GM21619 (cell line): ENCODE measurements around the gene NUPR2.
A peak's percentile ranks its signal among the peaks of the same experiment; 100 is the strongest.
"Not testable (repeated sequence)": the region's sequence is repeated elsewhere in the genome, so short reads cannot be mapped to it uniquely, and the experiment has no call there.

Experiments used
- ATAC-seq: cut with Tn5 transposase; IDR thresholded peaks from one replicate; pipeline ENCODE4 v1.9.1; 2021; ENCODE audit not compliant: unreplicated experiment

The NUPR2 gene

DNA sequence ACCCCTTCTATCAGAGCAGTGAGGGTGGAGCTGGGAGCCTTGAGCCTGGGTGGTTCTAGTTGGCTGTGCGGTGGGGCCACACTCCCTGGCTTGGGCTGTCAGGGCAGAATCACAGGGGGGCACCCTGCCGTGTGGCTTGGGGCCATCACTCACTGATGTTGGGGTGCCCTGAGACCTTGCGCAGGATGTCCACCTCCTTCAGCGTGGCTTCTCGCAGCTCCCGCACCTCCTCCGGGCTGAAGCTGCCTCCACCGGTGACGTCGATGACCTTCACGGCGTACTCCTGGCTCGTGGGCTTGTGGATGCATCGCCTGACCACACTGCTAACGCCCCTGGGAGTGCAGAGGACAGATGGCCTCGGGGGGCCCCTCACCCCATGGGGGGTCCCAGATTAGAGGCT, 28.8 kb downstream of the NUPR2 start:
- no peak for ATAC-seq

DNA sequence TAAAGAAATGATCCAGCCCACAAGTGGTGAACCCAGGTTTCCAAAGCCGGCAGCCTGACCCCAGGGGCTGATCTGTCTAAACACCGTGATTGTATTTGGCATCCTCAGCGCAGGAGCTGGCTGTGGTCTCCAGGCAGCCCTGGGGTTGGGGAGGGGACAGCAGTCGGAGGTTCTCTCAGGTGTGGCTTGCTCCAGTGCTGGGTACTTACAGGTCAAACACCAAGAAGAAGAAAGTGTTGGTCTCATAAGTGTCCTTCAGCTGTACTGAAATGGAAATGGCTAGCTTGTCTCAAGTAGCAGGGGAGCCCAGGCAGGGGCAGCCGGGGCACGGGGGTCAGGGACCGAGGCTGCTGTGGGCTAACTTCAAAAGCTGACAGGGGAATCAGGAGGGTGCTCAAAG, 29.5 kb downstream of the NUPR2 start:
- ATAC-seq = no peak

DNA sequence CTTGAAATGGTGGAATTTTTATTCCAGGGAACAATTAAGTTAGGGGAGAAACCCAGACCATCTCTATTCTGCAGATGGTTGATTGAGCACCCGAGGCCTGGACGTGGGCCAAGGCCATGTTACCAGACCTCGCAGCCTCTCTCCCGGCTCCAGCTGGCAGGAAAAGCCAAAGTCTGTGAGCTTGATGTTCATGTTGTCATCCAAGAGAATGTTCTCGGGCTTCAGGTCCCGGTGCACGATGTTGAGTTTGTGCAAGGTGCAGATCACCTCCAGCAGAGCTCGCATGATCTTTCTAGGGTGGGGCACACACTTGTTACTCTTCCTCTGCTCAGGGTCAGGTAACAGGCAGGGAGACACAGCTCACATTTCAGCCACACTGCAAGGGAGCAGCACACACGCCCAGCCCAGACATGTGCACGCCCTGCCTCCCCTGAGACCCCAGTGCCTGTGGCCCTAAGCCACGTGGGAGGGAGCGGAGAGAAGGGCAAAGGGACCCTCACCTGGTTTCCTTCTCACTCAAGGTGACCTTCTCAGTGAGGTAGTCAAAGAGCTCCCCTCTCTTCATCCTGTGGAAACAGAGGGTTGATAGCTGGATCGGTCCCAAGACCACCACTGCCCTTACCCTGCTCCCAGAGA, 32.9 kb downstream of the NUPR2 start:
- ATAC-seq = no peak

DNA sequence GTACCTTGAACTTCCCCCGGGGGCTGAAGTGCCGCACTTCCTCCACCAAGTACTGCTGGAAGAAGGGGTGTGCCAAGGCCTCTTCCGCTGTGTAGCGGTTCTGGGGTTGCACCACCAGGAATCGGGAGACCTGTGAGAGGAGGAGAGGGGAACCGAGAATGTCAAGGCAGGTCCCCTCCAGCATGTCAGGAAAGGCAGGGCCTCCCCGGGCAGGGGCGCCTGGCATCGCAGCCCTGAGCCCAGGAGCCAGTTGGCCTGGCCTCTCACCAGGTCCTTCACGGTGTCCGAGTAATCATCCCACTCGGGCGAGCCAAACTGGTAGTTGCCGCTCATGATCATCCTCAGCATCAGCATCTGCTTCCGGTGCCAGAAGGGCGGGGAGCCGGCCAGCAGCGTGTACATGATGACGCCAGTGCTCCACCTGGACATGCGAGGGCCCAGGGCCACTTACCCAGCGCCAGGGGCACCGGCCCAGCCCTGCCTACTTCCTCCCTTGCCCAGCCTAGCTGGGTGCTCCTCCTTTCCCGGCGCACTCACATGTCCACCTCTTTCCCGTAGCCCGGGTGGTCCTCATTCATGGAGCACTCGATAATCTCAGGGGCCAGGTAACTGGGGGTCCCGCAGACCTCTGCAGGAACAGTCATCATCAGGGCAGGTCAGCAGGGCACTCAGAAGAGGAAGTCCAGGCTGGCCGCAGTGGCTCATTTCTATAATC, 34.4 kb downstream of the NUPR2 start:
- ATAC-seq = no peak

DNA sequence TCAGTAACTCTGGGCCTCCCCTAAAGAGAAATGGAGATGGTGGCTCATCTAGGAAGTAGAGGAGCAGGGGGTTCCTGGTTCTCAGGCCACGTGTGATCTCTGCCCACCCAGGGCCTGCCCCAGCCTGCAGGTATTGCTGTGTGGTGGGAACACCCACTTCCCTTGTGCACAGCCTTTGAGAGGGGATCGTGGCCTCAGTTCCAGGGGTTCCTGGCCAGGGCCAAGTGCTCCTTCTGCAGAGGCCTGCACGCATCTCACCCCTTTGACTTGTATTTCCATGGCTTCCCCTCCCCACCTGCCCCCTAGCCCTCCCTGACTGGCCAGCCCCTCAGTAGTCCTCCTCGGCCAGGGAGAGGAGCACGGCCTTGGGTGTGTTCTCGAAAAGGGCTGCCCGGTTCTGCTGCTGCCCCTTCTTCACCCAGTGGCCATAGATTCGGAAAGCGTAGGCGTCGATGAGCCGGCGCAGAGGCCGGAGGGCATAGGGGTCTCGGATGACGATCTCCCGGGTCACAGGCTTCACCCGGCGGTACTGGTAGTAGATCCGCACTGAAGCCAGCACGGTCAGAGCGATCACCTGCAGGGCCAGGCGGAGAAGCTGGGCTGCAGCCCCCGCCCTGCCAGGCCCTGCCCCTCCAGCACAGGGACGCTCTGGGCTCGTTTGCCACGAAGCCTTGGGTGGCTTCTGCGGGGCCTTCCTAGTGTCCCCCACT, 35.3 kb downstream of the NUPR2 start:
- ATAC-seq = not testable (repeated sequence)

DNA sequence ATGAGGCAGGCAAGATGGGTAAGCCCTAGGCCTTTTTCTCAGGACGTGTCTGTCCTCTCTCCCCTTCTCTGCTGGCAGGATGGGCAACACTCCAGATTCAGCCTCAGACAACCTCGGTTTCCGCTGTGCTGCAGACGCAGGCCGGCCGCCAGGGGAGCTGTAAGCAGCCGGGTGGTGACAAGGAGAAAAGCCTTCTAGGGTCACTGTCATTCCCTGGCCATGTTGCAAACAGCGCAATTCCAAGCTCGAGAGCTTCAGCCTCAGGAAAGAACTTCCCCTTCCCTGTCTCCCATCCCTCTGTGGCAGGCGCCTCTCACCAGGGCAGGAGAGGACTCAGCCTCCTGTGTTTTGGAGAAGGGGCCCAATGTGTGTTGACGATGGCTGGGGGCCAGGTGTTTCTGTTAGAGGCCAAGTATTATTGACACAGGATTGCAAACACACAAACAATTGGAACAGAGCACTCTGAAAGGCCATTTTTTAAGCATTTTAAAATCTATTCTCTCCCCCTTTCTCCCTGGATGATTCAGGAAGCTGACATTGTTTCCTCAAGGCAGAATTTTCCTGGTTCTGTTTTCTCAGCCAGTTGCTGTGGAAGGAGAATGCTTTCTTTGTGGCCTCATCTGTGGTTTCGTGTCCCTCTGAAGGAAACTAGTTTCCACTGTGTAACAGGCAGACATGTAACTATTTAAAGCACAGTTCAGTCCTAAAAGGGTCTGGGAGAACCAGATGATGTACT, 36.6 kb downstream of the NUPR2 start:
- ATAC-seq = no peak

DNA sequence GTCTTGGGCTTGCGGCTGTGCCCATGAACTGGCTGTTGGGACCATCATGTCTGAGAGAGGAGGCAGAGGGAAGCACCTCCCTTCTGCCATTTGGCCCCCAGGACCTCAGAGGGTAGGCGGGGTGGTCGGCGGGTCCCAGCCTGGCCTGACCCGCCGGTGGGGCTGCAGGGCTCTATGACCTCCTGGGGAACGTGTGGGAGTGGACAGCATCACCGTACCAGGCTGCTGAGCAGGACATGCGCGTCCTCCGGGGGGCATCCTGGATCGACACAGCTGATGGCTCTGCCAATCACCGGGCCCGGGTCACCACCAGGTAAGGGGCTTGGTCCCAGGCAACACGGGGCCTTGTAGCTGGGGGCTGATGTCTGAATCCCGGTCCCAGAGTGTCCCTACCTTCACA, 38.0 kb downstream of the NUPR2 start:
- no peak for ATAC-seq

DNA sequence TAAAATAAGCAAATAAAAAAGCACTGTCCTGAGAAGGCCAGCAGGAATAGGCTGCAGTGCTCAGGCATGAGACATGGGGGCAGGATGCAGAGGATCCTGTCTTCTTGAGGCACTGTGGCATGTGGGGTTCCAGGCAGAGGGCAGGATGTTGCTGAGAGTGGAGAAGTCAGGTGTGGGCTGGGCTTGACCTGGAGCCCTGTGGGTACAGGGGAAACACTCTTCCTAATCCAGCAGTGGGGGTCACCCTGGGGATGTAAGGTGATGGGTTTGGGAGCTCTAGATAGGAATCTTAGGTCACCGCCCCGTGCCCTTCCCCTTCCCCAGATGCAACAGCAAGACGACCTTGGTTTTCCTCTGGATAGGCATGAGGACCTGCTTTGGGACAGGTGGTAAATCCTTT, 38.5 kb downstream of the NUPR2 start:
- no peak for ATAC-seq

DNA sequence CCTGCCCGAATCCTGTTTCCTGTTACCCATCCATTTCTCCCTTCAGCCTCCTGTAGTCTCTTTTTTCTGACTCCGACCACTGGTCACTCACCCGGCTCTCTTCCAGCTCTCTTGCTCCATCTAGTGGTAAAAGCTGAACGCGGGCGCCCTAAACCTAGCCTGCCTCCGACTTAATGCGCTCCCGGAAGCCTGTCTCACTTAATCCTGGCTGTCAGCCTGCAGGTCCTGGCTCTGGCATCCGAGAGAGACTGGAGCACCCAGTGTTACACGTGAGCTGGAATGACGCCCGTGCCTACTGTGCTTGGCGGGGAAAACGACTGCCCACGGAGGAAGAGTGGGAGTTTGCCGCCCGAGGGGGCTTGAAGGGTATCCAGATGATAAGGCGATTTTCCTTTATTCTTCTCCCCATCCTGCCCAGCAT, 41.8 kb downstream of the NUPR2 start:
- peak; percentile 90 for ATAC-seq

DNA sequence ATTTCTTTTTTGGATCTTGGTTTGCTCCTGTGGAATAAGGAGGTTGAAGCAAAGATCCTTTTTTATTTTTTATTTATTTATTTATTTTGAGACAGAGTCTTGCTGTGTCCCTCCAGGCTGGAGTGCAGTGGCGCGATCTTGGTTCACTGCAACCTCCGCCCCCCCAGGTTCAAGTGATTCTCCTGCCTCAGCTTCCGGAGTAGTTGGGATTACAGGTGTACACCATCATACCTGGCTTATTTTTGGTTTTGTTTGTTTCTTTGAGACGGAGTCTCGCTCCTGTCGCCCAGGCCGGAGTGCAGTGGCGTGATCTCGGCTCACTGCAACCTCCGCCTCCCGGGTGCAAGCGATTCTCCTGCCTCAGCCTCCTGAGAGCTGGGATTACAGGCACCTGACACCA, 49.8 kb downstream of the NUPR2 start:
- ATAC-seq = not testable (repeated sequence)
